Measurements from ENCODE around the gene WNT3.
"Not testable (repeated sequence)": the region's sequence is repeated elsewhere in the genome, so short reads cannot be mapped to it uniquely, and the experiment has no call there.

WNT3 gene

DNA sequence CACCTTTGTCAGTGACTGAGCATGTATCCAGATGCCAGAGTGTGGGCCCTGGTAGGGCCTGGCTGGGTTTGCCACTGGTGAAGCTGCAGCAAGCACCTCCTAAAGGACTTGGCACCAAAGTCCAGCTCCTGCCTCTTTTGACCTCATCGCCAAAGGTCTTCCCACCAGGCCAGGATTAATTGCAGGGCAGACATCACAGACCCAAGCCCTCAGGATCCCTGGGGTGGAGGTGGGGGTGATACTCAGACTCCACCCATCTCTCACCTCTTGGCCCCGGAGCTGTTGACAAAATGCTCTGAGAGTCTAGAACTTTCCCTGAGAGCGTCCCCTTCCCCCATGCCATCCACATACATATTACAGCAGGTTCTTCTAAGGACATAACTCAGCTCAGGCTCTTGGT is 4.6 kb downstream of the WNT3 start:
- DNase-seq (ENCODE audit: low spot score), result no peak

DNA sequence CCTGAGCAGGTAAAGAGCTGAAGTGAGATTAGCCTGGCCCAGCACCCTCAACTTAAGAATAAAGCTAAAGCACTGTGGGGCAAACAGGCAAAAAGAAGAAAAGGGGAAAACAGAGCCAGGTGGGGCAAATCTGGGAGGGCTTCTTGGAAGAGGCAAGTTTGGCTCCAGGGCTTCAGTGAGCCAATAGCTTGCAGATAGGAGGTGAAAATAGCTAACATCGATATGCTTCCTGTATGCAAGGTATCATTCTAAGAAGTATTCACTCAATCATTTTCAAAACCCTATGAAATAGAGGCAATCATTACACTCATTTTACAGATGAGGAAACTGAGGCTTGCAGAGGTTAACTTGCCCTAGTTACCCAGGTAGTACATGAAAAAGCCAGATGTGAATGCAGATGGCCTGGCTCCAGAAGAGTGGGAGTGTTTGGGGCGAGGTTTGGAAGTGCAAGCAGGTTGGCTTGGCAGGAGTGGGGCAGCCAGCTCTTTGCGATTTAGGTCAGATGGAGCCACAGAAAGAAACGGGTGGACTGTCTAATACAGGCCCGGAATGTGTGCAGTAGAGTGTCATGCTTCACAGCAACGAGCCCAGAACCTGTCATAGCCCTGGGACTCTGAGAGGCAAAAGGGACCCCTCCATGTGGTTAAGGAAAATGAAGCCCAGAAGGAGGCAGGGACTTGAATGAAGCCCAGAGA is 5.7 kb downstream of the WNT3 start:
- DNase-seq (ENCODE audit: low spot score), result no peak

DNA sequence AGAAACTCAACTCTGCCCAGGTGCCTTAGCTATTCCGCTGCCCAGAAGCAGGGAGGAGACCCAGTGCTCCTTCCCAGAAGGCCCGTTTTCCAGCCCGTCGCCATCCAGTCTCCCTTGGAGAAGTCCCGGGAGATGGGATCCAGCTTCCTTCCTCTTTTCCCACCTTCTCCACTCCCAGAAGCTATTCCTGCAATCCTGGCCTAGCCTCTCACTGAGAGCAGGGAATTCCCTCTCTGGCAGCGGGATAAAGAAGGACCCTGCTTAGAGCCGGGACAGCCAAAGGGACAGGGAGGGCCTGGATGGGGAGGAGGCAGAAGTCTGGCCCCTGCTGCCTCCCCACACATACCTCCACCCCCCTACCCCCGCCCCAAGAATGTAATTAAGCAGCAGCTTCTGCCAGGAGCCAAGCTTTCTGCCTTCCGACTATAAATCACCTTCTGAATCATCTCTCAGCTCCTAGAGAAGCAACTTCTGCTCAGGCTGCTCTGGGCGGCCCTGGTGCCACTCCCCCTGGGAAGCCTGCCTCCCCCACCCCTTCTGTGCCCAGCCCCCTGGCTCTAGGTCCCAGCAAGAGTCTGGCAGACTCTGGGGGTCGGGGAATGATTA is 6.4 kb downstream of the WNT3 start:
- no peak for DNase-seq (ENCODE audit: low spot score)

DNA sequence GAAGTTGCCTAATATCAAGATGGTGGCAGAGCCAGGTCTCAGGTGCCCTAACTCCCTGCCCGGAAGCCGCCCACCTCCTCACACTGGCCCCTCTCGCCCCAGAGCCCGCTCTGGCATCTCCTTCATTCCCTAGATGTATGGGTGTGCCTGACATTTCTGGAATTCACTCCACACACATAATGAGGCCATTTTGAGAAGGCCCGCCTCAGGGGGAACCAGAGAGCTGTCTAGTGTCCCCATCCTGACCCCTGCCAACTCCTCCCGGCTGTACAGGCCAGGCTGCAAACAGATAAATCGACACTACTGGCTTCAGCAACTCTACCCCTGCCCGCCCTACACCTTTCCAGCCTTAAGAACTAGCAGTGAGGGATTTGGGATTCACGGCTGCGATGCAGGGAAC is 7.7 kb downstream of the WNT3 start:
- no peak for DNase-seq (ENCODE audit: low spot score)

DNA sequence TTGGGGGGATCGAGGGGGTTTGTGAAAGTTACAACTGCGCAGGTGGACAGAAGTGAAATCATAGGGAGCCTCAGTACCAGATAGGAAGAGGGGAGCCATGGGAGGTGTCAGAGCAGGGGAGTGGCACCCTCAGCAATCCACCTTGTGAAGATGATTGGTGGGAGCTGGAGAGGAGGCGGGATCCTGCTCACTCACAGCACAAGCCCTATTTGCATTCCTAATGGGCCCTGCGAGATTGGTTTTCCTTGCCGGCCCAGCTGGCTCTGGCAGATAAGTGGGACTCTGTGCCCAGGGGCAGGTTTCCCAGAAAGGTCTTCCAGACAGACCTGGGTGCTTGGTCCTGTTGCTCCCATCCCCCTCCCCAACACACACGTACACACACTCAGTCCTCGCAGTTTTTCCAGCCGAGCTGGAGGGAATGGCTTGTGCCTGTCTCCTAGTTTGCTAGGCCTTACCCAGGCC is 9.4 kb downstream of the WNT3 start:
- no peak for DNase-seq (ENCODE audit: low spot score)

DNA sequence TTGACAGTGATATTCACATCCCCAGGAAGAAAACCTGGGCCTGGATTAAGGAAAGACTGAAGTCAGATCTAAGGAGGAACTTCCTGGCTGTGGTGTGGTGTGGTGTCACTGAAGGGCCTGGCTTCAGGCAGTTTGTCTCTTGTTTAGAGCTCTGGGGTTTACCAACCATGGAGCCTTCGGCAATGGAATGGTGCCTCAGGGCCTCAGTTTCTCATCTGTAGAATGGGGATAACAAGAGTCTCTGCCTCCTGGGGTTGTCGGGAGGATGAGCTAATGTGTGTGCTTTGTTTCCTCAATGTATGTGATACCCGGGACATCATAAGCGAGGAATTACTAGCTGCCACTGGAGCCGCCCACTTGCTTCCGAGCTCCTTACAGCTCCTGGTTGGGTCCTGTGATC is 12.7 kb downstream of the WNT3 start:
- DNase-seq (ENCODE audit: low spot score), result no peak

DNA sequence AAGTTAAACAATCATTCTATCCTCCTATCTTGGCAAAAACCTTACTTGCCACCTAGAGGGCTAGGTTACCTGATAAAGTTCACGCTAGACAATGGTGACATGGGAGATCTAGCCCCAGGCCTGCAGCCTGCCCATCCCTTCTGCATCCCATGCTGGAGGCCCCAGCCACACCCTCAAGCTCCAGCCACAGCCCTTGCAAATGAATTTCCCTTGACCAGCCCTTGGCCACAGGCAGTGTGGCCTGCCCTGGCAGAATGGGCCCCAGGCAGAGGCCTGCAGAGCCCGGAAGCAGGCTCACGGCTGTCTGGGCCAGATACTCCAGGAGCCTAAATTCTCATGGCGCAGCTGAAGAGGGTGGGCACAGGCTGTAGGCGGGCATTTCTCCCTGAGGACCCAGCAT is 14.9 kb downstream of the WNT3 start:
- no peak for DNase-seq (ENCODE audit: low spot score)

GRCh38 chr17:46802800-46803199 is 15.7 kb downstream of the WNT3 start:
- no peak for DNase-seq (ENCODE audit: low spot score)

DNA sequence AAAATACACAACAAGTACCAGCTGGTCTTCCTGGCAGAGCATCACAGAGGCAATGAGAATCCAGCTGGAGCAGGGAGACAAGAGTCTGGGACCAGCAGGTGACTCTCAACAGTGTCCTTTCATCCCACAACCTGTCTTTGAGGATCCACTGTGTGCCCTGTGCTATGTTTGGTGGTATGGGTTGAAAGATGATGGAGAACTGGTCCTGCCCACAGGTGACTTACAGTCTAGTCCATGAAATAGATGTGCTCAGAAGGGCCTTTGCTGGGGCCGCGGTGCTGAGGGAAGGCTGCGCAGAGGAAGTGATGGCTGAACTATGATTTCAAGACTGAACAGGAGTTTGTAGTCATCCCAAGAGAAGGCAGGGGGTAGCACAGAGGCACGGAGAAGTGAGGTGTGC is 17.9 kb downstream of the WNT3 start:
- no peak for DNase-seq (ENCODE audit: low spot score)

DNA sequence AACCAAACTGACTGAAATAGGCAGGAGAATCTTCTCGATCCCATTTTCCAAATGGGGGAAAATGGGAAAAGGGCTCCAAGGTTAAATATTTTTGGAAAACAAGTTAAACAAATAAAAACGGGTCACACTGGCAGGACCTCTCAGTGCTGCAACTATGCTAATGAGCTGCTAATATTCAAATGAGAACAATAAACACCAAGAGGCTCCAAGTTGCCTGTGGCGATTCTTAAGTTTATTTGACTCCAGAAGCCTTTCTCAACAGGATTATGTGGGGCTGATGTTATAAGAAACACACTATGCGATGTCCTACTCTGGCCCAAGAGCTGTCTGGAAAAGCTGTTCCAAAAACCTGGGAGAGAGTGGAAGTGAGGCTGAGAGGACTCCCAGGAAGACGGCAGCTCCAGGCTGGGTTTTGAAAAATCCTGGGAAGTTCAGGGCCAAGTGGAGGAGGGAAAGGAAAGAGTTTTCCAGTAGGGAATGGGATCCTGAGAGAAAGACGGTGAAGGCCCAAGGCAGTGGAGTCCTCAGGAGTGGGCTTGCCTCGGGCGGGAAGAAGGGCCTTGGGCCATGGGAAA is 21.4 kb downstream of the WNT3 start:
- no peak for DNase-seq (ENCODE audit: low spot score)

DNA sequence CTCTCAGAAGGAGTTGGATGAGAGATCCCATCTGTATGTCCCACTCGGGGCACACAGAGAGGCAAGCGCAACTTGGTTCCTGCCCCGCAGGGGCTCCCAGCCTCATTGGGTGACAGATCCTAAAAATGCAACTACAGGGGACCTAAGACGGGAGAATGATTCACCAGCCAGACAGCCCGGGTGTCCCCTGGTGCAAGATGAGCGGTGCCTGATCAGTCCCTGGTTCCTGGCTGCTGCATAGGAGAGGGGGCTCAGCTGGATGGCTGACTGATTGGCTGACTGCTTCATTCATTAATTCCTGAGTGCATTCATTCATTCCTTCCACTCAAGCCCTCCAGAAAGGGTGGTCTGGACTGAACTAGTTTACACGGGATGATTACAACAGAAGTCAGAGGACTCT is 22.0 kb downstream of the WNT3 start:
- no peak for DNase-seq (ENCODE audit: low spot score)

DNA sequence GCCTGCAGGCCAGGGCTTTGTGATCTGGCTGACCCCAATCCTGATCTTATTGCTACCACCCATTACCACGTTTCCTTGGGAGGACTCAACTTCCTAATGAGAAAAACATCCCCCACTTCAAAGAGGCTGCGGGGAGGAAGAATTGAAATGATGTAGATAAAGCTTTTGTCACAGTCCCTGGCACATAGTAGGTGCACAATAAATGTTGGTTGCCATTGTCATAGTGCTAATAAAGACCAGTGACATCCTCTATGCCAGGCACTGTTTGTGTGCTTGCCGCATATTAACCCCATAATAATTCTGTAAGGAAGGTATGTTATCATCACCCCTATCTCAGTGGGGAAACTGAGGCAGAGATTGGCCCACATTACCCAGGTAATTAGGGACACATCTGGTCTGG is 22.4 kb downstream of the WNT3 start:
- DNase-seq (ENCODE audit: low spot score), result no peak

DNA sequence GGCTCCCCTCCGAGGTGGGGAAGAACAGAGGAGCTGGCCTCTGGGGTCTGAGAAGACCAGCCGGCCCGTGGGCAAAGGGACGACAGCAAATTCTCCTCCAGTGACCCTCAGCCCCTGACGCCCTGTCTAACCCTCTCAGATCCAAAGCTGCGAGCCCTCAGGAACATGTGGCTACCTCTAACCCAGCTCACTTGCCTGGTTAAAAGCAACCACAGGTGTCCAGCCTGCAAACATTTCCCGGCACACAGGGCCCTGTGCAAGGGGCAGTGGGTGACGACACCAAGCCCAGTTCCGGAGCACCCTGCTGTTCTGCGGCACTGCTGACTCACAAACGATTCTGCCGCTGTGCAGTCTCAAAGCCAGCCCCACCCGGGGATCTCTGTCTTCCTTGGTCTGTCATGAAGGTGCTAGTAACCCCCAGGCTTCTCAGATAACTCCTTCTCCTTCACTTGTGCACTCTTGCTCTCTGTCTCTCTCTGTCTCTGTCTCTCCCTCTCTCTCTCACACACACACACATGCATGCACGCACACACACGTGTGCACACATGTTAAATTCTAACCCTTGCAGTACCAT is 23.0 kb downstream of the WNT3 start:
- DNase-seq (ENCODE audit: low spot score), result no peak

GRCh38 chr17:46794318-46794717 is 24.2 kb downstream of the WNT3 start:
- no peak for DNase-seq (ENCODE audit: low spot score)

- no peak for DNase-seq (ENCODE audit: low spot score)
Measured at GRCh38 chr17:46793541-46793940, 25.0 kb downstream of the WNT3 start.

GRCh38 chr17:46793023-46793422 is 25.5 kb downstream of the WNT3 start:
- not testable (repeated sequence) for DNase-seq (ENCODE audit: low spot score)

DNA sequence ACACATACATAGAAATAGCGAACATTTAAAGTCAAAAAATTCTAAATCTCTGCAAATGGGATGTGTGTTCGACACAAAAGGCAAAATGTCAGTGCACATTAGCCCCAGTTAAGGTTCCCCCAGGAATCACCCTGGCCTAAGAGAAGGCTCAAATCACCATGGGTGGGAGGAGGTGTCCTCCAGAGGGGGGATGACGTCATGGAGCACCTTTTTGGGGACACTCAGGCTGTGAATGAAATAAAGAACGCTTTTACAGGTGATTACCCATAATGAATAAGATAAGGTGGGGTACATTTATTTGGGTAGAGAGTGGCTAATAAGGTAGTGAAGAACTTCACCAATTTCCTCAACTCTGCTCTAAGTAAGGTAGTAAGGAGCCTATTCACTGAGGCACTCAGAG is 26.4 kb downstream of the WNT3 start:
- DNase-seq (ENCODE audit: low spot score), result no peak

GRCh38 chr17:46791531-46791930 is 27.0 kb downstream of the WNT3 start:
- DNase-seq (ENCODE audit: low spot score), result no peak

GRCh38 chr17:46790216-46790615 is 28.3 kb downstream of the WNT3 start:
- DNase-seq (ENCODE audit: low spot score), result no peak

DNA sequence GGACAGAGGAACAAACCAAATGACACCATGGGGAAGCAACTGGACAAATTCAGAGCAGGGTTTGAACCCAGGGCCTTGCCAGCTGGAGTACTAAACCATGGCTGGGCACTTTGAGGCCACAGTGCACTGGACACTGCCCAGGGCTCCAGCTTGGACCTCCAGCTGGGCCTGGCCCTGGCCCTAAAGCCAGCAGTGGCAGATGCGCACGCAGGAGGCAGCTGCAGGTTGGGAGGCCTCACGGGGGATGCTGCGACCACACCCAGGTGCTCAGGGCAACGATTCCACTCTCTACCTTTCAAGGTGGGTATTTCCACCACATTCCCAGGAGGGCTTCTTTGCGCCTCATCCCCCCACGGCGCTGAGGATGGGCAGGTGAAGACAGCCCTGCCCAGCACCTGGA is 28.9 kb downstream of the WNT3 start:
- DNase-seq (ENCODE audit: low spot score), result no peak

DNA sequence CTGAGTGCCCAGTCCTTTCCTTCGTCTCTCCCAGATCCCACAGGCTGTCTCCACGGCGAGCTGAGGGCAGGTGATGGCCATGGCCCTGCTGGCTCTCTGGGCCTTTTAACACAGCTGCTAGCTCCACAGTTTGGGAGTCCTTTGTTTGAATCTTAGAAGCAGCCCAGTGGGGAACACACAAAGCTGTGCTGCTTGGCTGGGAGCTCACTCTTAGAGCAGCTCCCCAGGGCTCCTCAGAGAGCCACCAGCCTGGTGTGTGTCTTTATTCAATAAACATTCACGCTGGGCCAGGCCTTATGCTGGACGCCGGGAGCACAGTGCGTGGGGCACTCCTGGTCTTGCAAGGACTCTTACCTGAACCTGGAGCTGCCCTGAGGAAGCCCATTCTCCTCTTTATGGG is 29.7 kb downstream of the WNT3 start:
- DNase-seq (ENCODE audit: low spot score), result no peak

- no peak for DNase-seq (ENCODE audit: low spot score)
Measured at GRCh38 chr17:46788300-46788699, 30.2 kb downstream of the WNT3 start.

- DNase-seq (ENCODE audit: low spot score), result no peak
Measured at GRCh38 chr17:46787478-46787877, 31.0 kb downstream of the WNT3 start.

Data from CD4-positive, alpha-beta T cell treated with Interleukin-15 for 4 hours (primary cell).